Sigmoid colon (tissue), 7 donors: ENCODE measurements around the gene CACHD1. TPM values are rescaled to one million over a fixed set of nuclear protein-coding genes. Genes with fewer than 3 reads are reported as not detected.

Experiments used
- DNase-seq: peaks from one replicate; pipeline ENCODE4 v3.0.0-alpha.2; 2019
- H3K27ac ChIP-seq, 4 donors: fragments of 200-600 bp; sonication (generic); one replicate each; pipeline ENCODE4 v1.5.1; 2016 to 2019; ENCODE audit warnings: mild to moderate bottlenecking in 1 of 4
- H3K27me3 ChIP-seq, 3 donors: fragments of 200-600 bp; sonication (generic); one replicate each; pipeline ENCODE4 v1.5.1; 2019; ENCODE audit warnings: mild to moderate bottlenecking in 1 of 3
- H3K36me3 ChIP-seq, 4 donors: fragments of 200-600 bp; sonication (generic); one replicate each; pipeline ENCODE4 v1.5.1; 2016 to 2019
- H3K4me1 ChIP-seq, 4 donors: fragments of 200-600 bp; sonication (generic); one replicate each; pipeline ENCODE4 v1.5.1; 2017 to 2019
- H3K4me3 ChIP-seq, 4 donors: fragments of 200-600 bp; sonication (generic); one replicate each; pipeline ENCODE4 v1.5.1; 2017 to 2019; ENCODE audit warnings: mild to moderate bottlenecking in 2 of 4, moderate library complexity in 1 of 4
- H3K9me3 ChIP-seq, 4 donors: fragments of 200-600 bp in 3 of 4; sonication (generic) in 3 of 4; one replicate each; pipeline versions ENCODE4 v1.5.1 to v1.6.1; 2013 to 2019
- CTCF ChIP-seq, 4 experiments: fragments of 450-650 bp in 3 of 4; fragments of 200-600 bp in 1 of 4; IDR thresholded peaks; one replicate each; pipeline ENCODE4 v1.5.1; 2016 to 2019; ENCODE audit warnings: antibody characterized with exemption in 4 of 4, mild to moderate bottlenecking in 3 of 4, moderate library complexity in 2 of 4
- EP300 ChIP-seq, 4 donors: sonication (generic); formaldehyde crosslinking; IDR thresholded peaks; one replicate each; pipeline ENCODE4 v1.6.1; 2017; ENCODE audit warnings: antibody characterized with exemption in 4 of 4
- POLR2A ChIP-seq, 2 donors: fragments of 450-650 bp; IDR thresholded peaks; one replicate each; pipeline ENCODE4 v1.6.1; 2016; ENCODE audit warnings: antibody characterized with exemption in 2 of 2, mild to moderate bottlenecking in 2 of 2, moderate library complexity in 2 of 2
- POLR2AphosphoS5 ChIP-seq, 4 donors: sonication (generic); formaldehyde crosslinking; IDR thresholded peaks; one replicate each; pipeline ENCODE4 v1.6.1; 2017; ENCODE audit warnings: antibody characterized with exemption in 4 of 4
- WGBS, 2 donors: extraction: QIAGEN DNeasy Blood & Tissue Kit; methylation state at CpG; one replicate each; pipeline ENCODE4 v1.1.7; 2013; 5-methylcytosine and 5-hydroxymethylcytosine counted together
- intact Hi-C: fragments of 100-400 bp; cut with DNase I; formaldehyde crosslinking; loops from one replicate; pipeline ENCODE4 v1.15.1; 2023
- polyA plus RNA-seq, 3 donors: library from polyadenylated mRNA; stranded (reverse); fragments of 200-250 nt; gene quantifications; one replicate each; pipeline ENCODE4 v1.2.3, GENCODE V29; 2013
- total RNA-seq, 4 donors: library from RNA; depleted of rRNA; stranded (reverse); fragments of >200 nt; gene quantifications; one replicate each; pipeline ENCODE4 v1.1.0, GENCODE V29; 2016
- donor health status: healthy with polysubstance abuse.
- donor health status: Bipolar disorder and iron deficiency.
- donor health status: healthy.

The CACHD1 gene
- total and polyA plus RNA-seq, 7 donors: 0.23 to 7.1 (median 3.7) TPM

- Histone ChIP-seq H3K36me3 (peaks cover 0 to 3% (median 0%) of the 10 kb centered on the region in 4 donors), H3K27me3 (no peaks in the 10 kb centered on the region), H3K4me1 (no peaks in the 10 kb centered on the region), H3K4me3 (no peak overlapping the region), H3K27ac (no peak overlapping the region), H3K9me3 (no peaks in the 10 kb centered on the region)
- intact Hi-C loops: no loop called here
- TF ChIP-seq EP300 (IDR thresholded peaks at IDR 0.05): no peak
- no peak for TF ChIP-seq CTCF (IDR thresholded peaks at IDR 0.05)
- no peak for TF ChIP-seq POLR2A (IDR thresholded peaks at IDR 0.05)
- TF ChIP-seq POLR2AphosphoS5 (IDR thresholded peaks at IDR 0.05): no peak
- 93 to 95% methylated on average over 2 of the region's 2 CpGs for WGBS, 2 donors
- no peak for DNase-seq
These were observed 183.5 kb downstream of the CACHD1 start for GRCh38 chr1:64653466-64653865.

- WGBS, 2 donors: 88% methylated on average over 5 of the region's 5 CpGs
- TF ChIP-seq POLR2A (IDR thresholded peaks at IDR 0.05): no peak
- no peak for TF ChIP-seq POLR2AphosphoS5 (IDR thresholded peaks at IDR 0.05)
- no peak for TF ChIP-seq EP300 (IDR thresholded peaks at IDR 0.05)
- no peak for TF ChIP-seq CTCF (IDR thresholded peaks at IDR 0.05)
- no peak for DNase-seq
- H3K27me3 ChIP-seq: no peaks in the 10 kb centered on the region
- H3K36me3 ChIP-seq: peaks cover 0 to 11% (median 0%) of the 10 kb centered on the region in 4 donors
- H3K9me3 ChIP-seq: no peaks in the 10 kb centered on the region
- no peak overlapping the region for H3K27ac ChIP-seq
- no peak overlapping the region for H3K4me3 ChIP-seq
- intact Hi-C loops: no loop called here
- H3K4me1 ChIP-seq: no peaks in the 10 kb centered on the region
These were observed 184.8 kb downstream of the CACHD1 start for GRCh38 chr1:64654519-64655341.

- no peaks in the 10 kb centered on the region for H3K4me1 ChIP-seq
- H3K4me3 ChIP-seq: no peak overlapping the region
These were observed 185.9 kb downstream of the CACHD1 start for GRCh38 chr1:64655861-64656260.

GRCh38 chr1:64659478-64660138 lies 189.7 kb downstream of the CACHD1 start:
- Histone ChIP-seq H3K4me1 (no peaks in the 10 kb centered on the region), H3K27me3 (no peaks in the 10 kb centered on the region), H3K9me3 (no peaks in the 10 kb centered on the region), H3K4me3 (no peak overlapping the region), H3K36me3 (peaks cover 0 to 11% (median 0%) of the 10 kb centered on the region in 4 donors), H3K27ac (no peak overlapping the region)
- WGBS, 2 donors: 86% methylated on average over 6 of the region's 6 CpGs
- intact Hi-C loops: no loop called here
- DNase-seq: no peak
- TF ChIP-seq CTCF (IDR thresholded peaks at IDR 0.05) (no peak), EP300 (IDR thresholded peaks at IDR 0.05) (no peak)

More at GRCh38 chr1:64655861-64656260, 185.9 kb downstream of the CACHD1 start:
- no peak for DNase-seq
- Histone ChIP-seq H3K36me3 (peaks cover 0 to 11% (median 0%) of the 10 kb centered on the region in 4 donors), H3K27ac (no peak overlapping the region), H3K9me3 (no peaks in the 10 kb centered on the region), H3K27me3 (no peaks in the 10 kb centered on the region)
- WGBS, 2 donors: 85 to 87% methylated on average over 2 of the region's 2 CpGs
- TF ChIP-seq CTCF (IDR thresholded peaks at IDR 0.05): no peak
- no peak for TF ChIP-seq POLR2AphosphoS5 (IDR thresholded peaks at IDR 0.05)
- no peak for TF ChIP-seq EP300 (IDR thresholded peaks at IDR 0.05)
- no peak for TF ChIP-seq POLR2A (IDR thresholded peaks at IDR 0.05)
- intact Hi-C loops: no loop called here
